IMR-90 (cell line): Measurements from ENCODE around the gene SCAMP2. TPM values are rescaled to one million over a fixed set of nuclear protein-coding genes. Genes with fewer than 3 reads are reported as not detected.
A peak's percentile ranks its signal among the peaks of the same experiment; 100 is the strongest.

Experiments
- ATAC-seq: fragments of 200-7000 bp; cut with Tn5 transposase; 2 replicates; pipeline ENCODE4 v1.9.1; 2020; ENCODE audit warnings: low read depth, mild to moderate bottlenecking, moderate library complexity
- BruUV-seq: library from RNA; stranded (reverse); fragments of 400-500 nt; replicated peaks from 2 replicates; lab custom pipeline; 2021; lab: Mats Ljungman, UMichigan
- CTCF ChIA-PET: fragments of 300-600 bp; formaldehyde crosslinking; extraction: SDS; loops from one replicate; lab custom pipeline; 2021; ENCODE audit warnings: antibody characterized with exemption; lab: Yijun Ruan, JAX
- POLR2A ChIA-PET: fragments of 300-600 bp; sonication (Branson Sonifier 250); formaldehyde crosslinking; loops from one replicate; lab custom pipeline; 2022; ENCODE audit warnings: antibody characterized with exemption; ENCODE audit not compliant: unreplicated experiment; lab: Charles Lee
- DNase-seq: peaks from one replicate; pipeline ENCODE4 v3.0.0; 2013
- H2AFZ ChIP-seq: replicated peaks from 2 replicates; pipeline ENCODE3; 2013; ENCODE audit warnings: low read length, mild to moderate bottlenecking; ENCODE audit not compliant: poor library complexity
- H2AK5ac ChIP-seq: 2 replicates; pipeline ENCODE4 v1.6.1; 2013; ENCODE audit warnings: low read depth, low read length, inconsistent platforms
- H2AK9ac ChIP-seq: replicated peaks from 2 replicates; pipeline ENCODE3; 2013; ENCODE audit warnings: mild to moderate bottlenecking, low read depth, low read length, moderate library complexity; ENCODE audit not compliant: poor library complexity
- H2BK120ac ChIP-seq: 2 replicates; pipeline ENCODE4 v1.6.1; 2013; ENCODE audit warnings: low read depth, low read length, inconsistent platforms
- H2BK15ac ChIP-seq: 3 replicates; pipeline ENCODE4 v1.6.1; 2013; ENCODE audit warnings: low read depth, low read length, inconsistent platforms
- H2BK20ac ChIP-seq: 2 replicates; pipeline ENCODE4 v1.6.1; 2013; ENCODE audit warnings: low read depth, mild to moderate bottlenecking, inconsistent platforms, low read length, moderate library complexity
- H2BK5ac ChIP-seq: 2 replicates; pipeline ENCODE4 v1.6.1; 2013; ENCODE audit warnings: mild to moderate bottlenecking, low read depth, low read length, inconsistent platforms; ENCODE audit not compliant: poor library complexity, severe bottlenecking
- H3K14ac ChIP-seq: replicated peaks from 2 replicates; pipeline ENCODE4 v1.6.1; 2013; ENCODE audit warnings: low read depth, low read length, inconsistent platforms
- H3K18ac ChIP-seq: 2 replicates; pipeline ENCODE4 v1.6.1; 2013; ENCODE audit warnings: low read depth, low read length, control low read depth
- H3K23ac ChIP-seq: 2 replicates; pipeline ENCODE4 v1.6.1; 2013; ENCODE audit warnings: low read depth, low read length, inconsistent platforms
- H3K27ac ChIP-seq: 2 replicates; pipeline ENCODE4 v1.5.1; 2013; ENCODE audit warnings: mild to moderate bottlenecking, control low read depth, low read length; ENCODE audit not compliant: insufficient read depth
- H3K27me3 ChIP-seq: 2 replicates; pipeline ENCODE4 v1.6.1; 2013; ENCODE audit warnings: low read length; ENCODE audit not compliant: control insufficient read depth, insufficient read depth
- H3K36me3 ChIP-seq: 2 replicates; pipeline ENCODE4 v1.6.1; 2013; ENCODE audit warnings: low read length, mixed read lengths; ENCODE audit not compliant: control insufficient read depth, insufficient read depth
- H3K4ac ChIP-seq: 2 replicates; pipeline ENCODE4 v1.6.1; 2013; ENCODE audit warnings: low read depth, low read length, inconsistent platforms
- H3K4me1 ChIP-seq: 2 replicates; pipeline ENCODE4 v1.6.1; 2013; ENCODE audit warnings: low read length, mixed read lengths; ENCODE audit not compliant: control insufficient read depth, insufficient read depth
- H3K4me2 ChIP-seq: 2 replicates; pipeline ENCODE4 v1.6.1; 2013; ENCODE audit warnings: low read depth, mild to moderate bottlenecking, control low read depth, low read length, moderate library complexity
- H3K4me3 ChIP-seq: 2 replicates; pipeline ENCODE4 v1.5.1; 2013; ENCODE audit warnings: low read depth, mild to moderate bottlenecking, control low read depth, low read length, moderate library complexity; ENCODE audit not compliant: insufficient read depth
- H3K56ac ChIP-seq: 2 replicates; pipeline ENCODE4 v1.6.1; 2013; ENCODE audit warnings: low read length, inconsistent platforms; ENCODE audit not compliant: insufficient read depth; ENCODE audit errors: extremely low read depth
- H3K79me1 ChIP-seq, 2 experiments: 2 replicates each; pipeline ENCODE4 v1.6.1; 2013; ENCODE audit warnings: low read length in 2 of 2, inconsistent platforms in 1 of 2, low read depth in 1 of 2
- H3K9ac ChIP-seq: 2 replicates; pipeline ENCODE4 v1.6.1; 2013; ENCODE audit warnings: low read depth, low read length, control low read depth
- H3K9me1 ChIP-seq: 2 replicates; pipeline ENCODE4 v1.6.1; 2013; ENCODE audit warnings: low read length, inconsistent platforms; ENCODE audit not compliant: insufficient read depth
- H3K9me3 ChIP-seq: 2 replicates; pipeline ENCODE4 v1.6.1; 2013; ENCODE audit warnings: low read length; ENCODE audit not compliant: control insufficient read depth, insufficient read depth
- H4K20me1 ChIP-seq: 2 replicates; pipeline ENCODE4 v1.6.1; 2013; ENCODE audit warnings: low read length, inconsistent platforms; ENCODE audit not compliant: insufficient read depth
- H4K5ac ChIP-seq: 2 replicates; pipeline ENCODE4 v1.6.1; 2013; ENCODE audit warnings: mild to moderate bottlenecking, low read depth, low read length, control low read depth
- H4K8ac ChIP-seq, 2 experiments: 2 replicates each; pipeline ENCODE4 v1.6.1; 2013; ENCODE audit warnings: low read depth in 2 of 2, low read length in 2 of 2, control low read depth in 1 of 2, inconsistent platforms in 1 of 2
- H4K91ac ChIP-seq: 2 replicates; pipeline ENCODE4 v1.6.1; 2013; ENCODE audit warnings: low read depth, low read length, inconsistent platforms; ENCODE audit not compliant: insufficient read depth
- BHLHE40 ChIP-seq: fragments of 150-350 bp; IDR thresholded peaks from 2 replicates; pipeline ENCODE4 v1.6.1; 2016; ENCODE audit warnings: mild to moderate bottlenecking, low read depth, low read length
- CHD1 ChIP-seq: IDR thresholded peaks from 2 replicates; pipeline ENCODE4 v1.6.1; 2012; ENCODE audit warnings: low read depth, low read length, improper control_type of control experiment
- CTCF ChIP-seq: conservative IDR thresholded peaks from 2 replicates; pipeline ENCODE4 v1.5.1; 2012; ENCODE audit warnings: mild to moderate bottlenecking, low read depth, low read length, improper control_type of control experiment
- ELK1 ChIP-seq: fragments of 150-350 bp; IDR thresholded peaks from 2 replicates; pipeline ENCODE4 v1.6.1; 2016; ENCODE audit warnings: low read depth, mild to moderate bottlenecking, low read length, moderate library complexity, borderline replicate concordance
- NFE2L2 ChIP-seq: fragments of 150-350 bp; IDR thresholded peaks from 2 replicates; pipeline ENCODE4 v1.6.1; 2016; ENCODE audit warnings: low read depth, mild to moderate bottlenecking, low read length
- POLR2A ChIP-seq: IDR thresholded peaks from 2 replicates; pipeline ENCODE4 v1.6.1; 2012; ENCODE audit warnings: mild to moderate bottlenecking, low read depth, low read length
- RAD21 ChIP-seq: IDR thresholded peaks from 2 replicates; pipeline ENCODE4 v1.6.1; 2012; ENCODE audit warnings: low read length, improper control_type of control experiment
- RCOR1 ChIP-seq: IDR thresholded peaks from 2 replicates; pipeline ENCODE4 v1.6.1; 2012; ENCODE audit warnings: mild to moderate bottlenecking, low read length, improper control_type of control experiment; ENCODE audit not compliant: insufficient replicate concordance
- RFX5 ChIP-seq: IDR thresholded peaks from 2 replicates; pipeline ENCODE4 v1.8.0; 2012; ENCODE audit warnings: low read depth, mild to moderate bottlenecking, low read length, moderate library complexity
- SMC3 ChIP-seq: fragments of 150-350 bp; IDR thresholded peaks from 2 replicates; pipeline ENCODE4 v1.6.1; 2016; ENCODE audit warnings: low read depth, mild to moderate bottlenecking, antibody characterized with exemption, low read length, moderate library complexity
- USF2 ChIP-seq: fragments of 150-350 bp; IDR thresholded peaks from 2 replicates; pipeline ENCODE4 v1.6.1; 2017; ENCODE audit warnings: mild to moderate bottlenecking, antibody characterized with exemption, low read length, low read depth
- WGBS, 2 experiments: methylation state at CpG; one replicate each; pipeline versions ENCODE4 v1.1.5 to v1.1.7; 2013; ENCODE audit warnings: missing lambda C conversion rate in 2 of 2; ENCODE audit not compliant: insufficient read length in 1 of 2; ENCODE audit errors: extremely low coverage in 2 of 2; 5-methylcytosine and 5-hydroxymethylcytosine counted together
- dilution Hi-C: fragments of 300-500 bp; cut with HindIII; formaldehyde crosslinking; loops from one replicate; pipeline ENCODE4 v1.14.3; 2018; ENCODE audit warnings: low sequenced_read_pairs; ENCODE audit not compliant: unreplicated experiment
- in situ Hi-C: fragments of 300-500 bp; cut with MboI; formaldehyde crosslinking; loops from 3 replicates; pipeline ENCODE4 v1.14.3; 2019; ENCODE audit warnings: low sequenced_read_pairs, inconsistent platforms, mixed read lengths
- intact Hi-C: fragments of 100-400 bp; cut with micrococcal nuclease; formaldehyde crosslinking; loops from 2 replicates; pipeline ENCODE4 v1.10.0; 2022
- polyA plus RNA-seq, 3 experiments: library from polyadenylated mRNA; depleted of rRNA; stranded (reverse); fragments of >200 nt; gene quantifications; 2 replicates each; pipeline ENCODE4 v1.2.3, GENCODE V29; 2012; ENCODE audit warnings: low replicate concordance in 1 of 3
- total RNA-seq: library from RNA; depleted of rRNA; stranded (reverse); fragments of >200 nt; gene quantifications from 2 replicates; pipeline ENCODE4 v1.2.3, GENCODE V29; 2012

Gene SCAMP2
- total and polyA plus RNA-seq, 2 of the 4 experiments (the other 2 are of a cell fraction), result 25.8 to 111 TPM

- Histone ChIP-seq H2AK9ac (peak overlapping the region; percentile 65), H4K8ac (no peak overlapping the region), H3K4me1 (no peaks in the 10 kb centered on the region), H2AFZ (peak overlapping the region; percentile 70), H3K23ac (no peak overlapping the region), H2BK20ac (no peak overlapping the region), H2BK120ac (no peak overlapping the region), H3K18ac (no peak overlapping the region), H3K4me2 (no peak overlapping the region), H4K91ac (no peak overlapping the region), H3K36me3 (no peaks in the 10 kb centered on the region), H3K56ac (no peak overlapping the region), H3K4me3 (no peak overlapping the region), H2BK15ac (no peak overlapping the region), H3K27ac (no peak overlapping the region), H3K4ac (no peak overlapping the region; the same call in 1 of the 2 replicates), H3K9me1 (0 out of 2 replicates have a peak, but pooled peaks cover 4% of the 10 kb centered on the region), H3K27me3 (peaks cover 21% of the 10 kb centered on the region; the same call in 1 of the 2 replicates), H2BK5ac (no peak overlapping the region), H3K9me3 (no peaks in the 10 kb centered on the region), H3K9ac (no peak overlapping the region), H4K20me1 (peaks cover 4% of the 10 kb centered on the region; the same call in 1 of the 2 replicates), H4K5ac (no peak overlapping the region), H2AK5ac (no peak overlapping the region), H3K79me1 (no peaks in the 10 kb centered on the region), H3K14ac (no peak overlapping the region)
- POLR2A ChIA-PET, result no interaction called here
- dilution Hi-C loops, result no loop called here
- 21% methylated on average over 3 of the region's 9 CpGs; no CpG with 5 or more reads in 1 of the 2 experiments for WGBS, 2 experiments
- DNase-seq, result peak; percentile 16
- CTCF ChIA-PET, result no interaction called here
- TF ChIP-seq CHD1 (no peak), RAD21 (peak; percentile 18; the same call in 1 of the 2 replicates), CTCF (peak; percentile 27), RFX5 (no peak), RCOR1 (no peak), POLR2A (no peak), SMC3 (no peak), USF2 (no peak), ELK1 (no peak), BHLHE40 (no peak), NFE2L2 (no peak)
- no TSS peak for BruUV-seq
- intact Hi-C loops, result no loop called here
- peak; percentile 77 for ATAC-seq
- in situ Hi-C loops, result no loop called here
These were observed 55.8 kb downstream of the SCAMP2 start for GRCh38 chr15:74817370-74817737.
